Mesenteric fat pad (tissue), 1 donor: ENCODE measurements around the gene DAZAP2. TPM values are rescaled to one million over a fixed set of nuclear protein-coding genes. Genes with fewer than 3 reads are reported as not detected.

Experiments used
- total RNA-seq: library from RNA; stranded (reverse); fragmentation: NEBNext Ultra II Directional; extraction: Animal tissue kit (Norgen Biotek cat#: 25700); gene quantifications from one replicate; pipeline ENCODE4 v1.2.1, GENCODE V29; 2021
- donor health status: DM: yes; HTN: yes; CAD: no.

DAZAP2 gene
- total RNA-seq, 1 donor from 2014 or later: 159 TPM

Other genes starting within 250 kb of the DAZAP2 start
- gene SLC11A2, start 212.4 kb upstream of the DAZAP2 start, total RNA-seq: 72.0 TPM
- gene LETMD1, start 190.5 kb upstream of the DAZAP2 start, total RNA-seq: 49.1 TPM
- gene CSRNP2, start 155.2 kb upstream of the DAZAP2 start, total RNA-seq: 33.6 TPM
- gene TFCP2, start 65.7 kb upstream of the DAZAP2 start, total RNA-seq: 21.9 TPM
- 14.8 TPM for gene POU6F1, start 20.8 kb upstream of the DAZAP2 start, total RNA-seq
- gene SMAGP, start 31.6 kb downstream of the DAZAP2 start, total RNA-seq: 10.1 TPM
- 14.4 TPM for gene BIN2, start 85.3 kb downstream of the DAZAP2 start, total RNA-seq
- gene CELA1, start 107.9 kb downstream of the DAZAP2 start, total RNA-seq: not detected
- 8.3 TPM for gene GALNT6, start 152.6 kb downstream of the DAZAP2 start, total RNA-seq
- 0.90 TPM for gene SLC4A8, start 186.0 kb downstream of the DAZAP2 start, total RNA-seq